GM12892 (cell line): ENCODE results near the gene PAPOLG.

Source experiments
- POLR2A ChIP-seq: IDR thresholded peaks from 2 replicates; pipeline ENCODE4 v1.6.1; 2011; ENCODE audit warnings: low read depth, low read length, control low read depth
- POLR2AphosphoS5 ChIP-seq: IDR thresholded peaks from 2 replicates; pipeline ENCODE4 v1.6.1; 2011; ENCODE audit warnings: low read depth, low read length, control low read depth
- TAF1 ChIP-seq: IDR thresholded peaks from 2 replicates; pipeline ENCODE4 v1.6.1; 2011; ENCODE audit warnings: low read depth, mild to moderate bottlenecking, control low read depth, low read length, borderline replicate concordance

DNA sequence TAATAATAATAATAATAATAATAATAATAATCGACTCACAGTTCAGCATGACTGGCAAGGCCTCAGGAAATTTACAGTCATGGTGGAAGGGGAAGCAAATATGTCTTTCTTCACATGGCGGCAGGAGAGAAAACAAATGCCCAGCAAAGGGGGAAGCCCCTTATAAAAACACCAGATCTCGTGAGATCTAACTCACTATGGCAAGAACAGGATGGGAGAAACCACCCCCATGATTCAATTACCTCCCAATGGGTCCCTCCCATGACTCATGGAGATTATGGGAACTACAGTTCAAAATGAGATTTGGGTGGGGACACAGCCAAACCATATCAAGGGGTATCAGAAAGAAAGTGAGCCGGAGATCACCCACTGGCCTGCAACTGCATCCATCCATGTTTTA, 40.5 kb upstream of the PAPOLG start:
- no peak for TF ChIP-seq POLR2A
- TF ChIP-seq POLR2AphosphoS5: no peak
- TF ChIP-seq TAF1: no peak
